ENCODE measurements around the gene ABCG5.

Gene ABCG5

DNA sequence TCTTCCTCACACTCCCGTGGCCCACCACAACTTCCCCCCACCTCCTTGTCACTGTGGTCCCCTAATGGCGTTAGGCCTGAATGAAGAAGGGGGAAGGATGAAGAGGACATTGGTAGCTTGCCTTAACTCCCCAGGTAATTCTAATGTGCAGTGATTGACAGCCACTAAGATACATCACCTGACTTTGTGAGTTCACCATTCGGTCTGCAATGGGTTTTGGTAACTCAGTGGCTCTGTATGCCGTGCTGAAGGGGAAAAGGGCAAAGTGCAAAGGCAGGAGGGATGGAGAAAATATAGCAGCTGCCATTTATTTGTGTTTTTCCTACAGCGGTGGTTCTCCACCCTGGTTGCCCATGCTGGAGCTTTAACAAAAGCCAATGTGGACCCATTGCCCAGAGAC is 42.3 kb upstream of the ABCG5 start:
- no peaks in the 10 kb centered on the region for H3K4me1 ChIP-seq (ENCODE audit: control insufficient read depth, low read depth, low read length)
- no peak overlapping the region for H3K4ac ChIP-seq (ENCODE audit: low read depth, low read length)
- H2AK5ac ChIP-seq (ENCODE audit: low read length): no peak overlapping the region
- no peaks in the 10 kb centered on the region for H3K79me1 ChIP-seq (ENCODE audit: low read length)
- H2BK120ac ChIP-seq (ENCODE audit: low read depth, low read length): no peak overlapping the region
- H3K79me2 ChIP-seq (ENCODE audit: control insufficient read depth, insufficient read depth, low read length): no peaks in the 10 kb centered on the region
- no peak for DNase-seq
- H3K9ac ChIP-seq (ENCODE audit: low read length): no peak overlapping the region
- H2BK15ac ChIP-seq (replicated peaks; ENCODE audit: low read depth): no peak overlapping the region
- H4K8ac ChIP-seq (ENCODE audit: low read depth, low read length): no peak overlapping the region
- H3K4me3 ChIP-seq (ENCODE audit: low read length): no peak overlapping the region
- H4K5ac ChIP-seq (ENCODE audit: low read length): no peak overlapping the region
- H3K56ac ChIP-seq (ENCODE audit: low read length): no peak overlapping the region
- H3K36me3 ChIP-seq (ENCODE audit: control insufficient read depth, insufficient read depth, low read length): peaks cover 1% of the 10 kb centered on the region
- no peak overlapping the region for H3K27ac ChIP-seq (ENCODE audit: low read depth, low read length)
- no peak overlapping the region for H2BK5ac ChIP-seq (ENCODE audit: low read length)
- no peak overlapping the region for H3K4me2 ChIP-seq (ENCODE audit: low read length)
- no CpG with 5 or more reads among the region's 5 CpGs for WGBS (ENCODE audit: extremely low coverage, insufficient coverage, low lambda C conversion rate)
- no peak overlapping the region for H3K18ac ChIP-seq (ENCODE audit: low read length)
- H3K23ac ChIP-seq (ENCODE audit: low read length): no peak overlapping the region
- H3K27me3 ChIP-seq (ENCODE audit: insufficient read depth, low read length, poor library complexity): no peaks in the 10 kb centered on the region

- Histone ChIP-seq H2AK5ac (ENCODE audit: low read length) (no peak overlapping the region), H4K8ac (ENCODE audit: low read depth, low read length) (no peak overlapping the region), H3K36me3 (ENCODE audit: control insufficient read depth, insufficient read depth, low read length) (peaks cover 1% of the 10 kb centered on the region), H3K23ac (ENCODE audit: low read length) (no peak overlapping the region), H2BK5ac (ENCODE audit: low read length) (no peak overlapping the region), H3K4me2 (ENCODE audit: low read length) (no peak overlapping the region), H3K4me3 (ENCODE audit: low read length) (no peak overlapping the region), H3K9ac (ENCODE audit: low read length) (no peak overlapping the region), H3K56ac (ENCODE audit: low read length) (no peak overlapping the region), H3K27me3 (ENCODE audit: insufficient read depth, low read length, poor library complexity) (no peaks in the 10 kb centered on the region), H3K18ac (ENCODE audit: low read length) (no peak overlapping the region), H2BK15ac (replicated peaks; ENCODE audit: low read depth) (no peak overlapping the region), H3K79me2 (ENCODE audit: control insufficient read depth, insufficient read depth, low read length) (no peaks in the 10 kb centered on the region), H3K27ac (ENCODE audit: low read depth, low read length) (no peak overlapping the region), H4K5ac (ENCODE audit: low read length) (no peak overlapping the region), H2BK120ac (ENCODE audit: low read depth, low read length) (no peak overlapping the region), H3K79me1 (ENCODE audit: low read length) (no peaks in the 10 kb centered on the region), H3K4me1 (ENCODE audit: control insufficient read depth, low read depth, low read length) (no peaks in the 10 kb centered on the region), H3K4ac (ENCODE audit: low read depth, low read length) (no peak overlapping the region)
- no CpG with 5 or more reads among the region's 9 CpGs for WGBS (ENCODE audit: extremely low coverage, insufficient coverage, low lambda C conversion rate)
- no peak for DNase-seq
Observed at GRCh38 chr2:43880471-43880870, 41.8 kb upstream of the ABCG5 start.

DNA sequence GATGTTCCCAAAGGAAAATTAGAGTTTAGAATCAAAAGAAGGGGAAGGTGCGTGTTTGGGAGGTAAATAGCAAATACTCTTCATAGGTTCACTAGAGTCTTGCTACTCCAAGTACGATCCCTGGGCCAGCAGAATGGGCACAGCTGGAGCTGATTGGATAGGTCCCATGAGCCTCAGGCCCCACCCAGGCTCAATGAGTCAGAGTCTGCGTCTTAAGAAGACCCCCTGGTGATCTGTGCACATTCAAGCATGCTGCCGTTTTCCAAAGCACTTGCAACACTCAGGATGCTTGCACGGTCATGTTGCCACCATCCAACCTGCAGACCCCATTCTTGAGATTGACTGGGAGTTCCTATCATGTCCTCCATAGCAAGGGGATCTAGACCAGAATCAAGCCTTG is 40.6 kb upstream of the ABCG5 start:
- H3K79me1 ChIP-seq (ENCODE audit: low read length): no peaks in the 10 kb centered on the region
- H2BK5ac ChIP-seq (ENCODE audit: low read length): no peak overlapping the region
- no peak overlapping the region for H3K23ac ChIP-seq (ENCODE audit: low read length)
- H3K27ac ChIP-seq (ENCODE audit: low read depth, low read length): no peak overlapping the region
- no peaks in the 10 kb centered on the region for H3K36me3 ChIP-seq (ENCODE audit: control insufficient read depth, insufficient read depth, low read length)
- H2AK5ac ChIP-seq (ENCODE audit: low read length): no peak overlapping the region
- H3K4me1 ChIP-seq (ENCODE audit: control insufficient read depth, low read depth, low read length): no peaks in the 10 kb centered on the region
- H4K5ac ChIP-seq (ENCODE audit: low read length): no peak overlapping the region
- H3K9ac ChIP-seq (ENCODE audit: low read length): no peak overlapping the region
- no CpG with 5 or more reads among the region's 5 CpGs for WGBS (ENCODE audit: extremely low coverage, insufficient coverage, low lambda C conversion rate)
- no peak overlapping the region for H3K4ac ChIP-seq (ENCODE audit: low read depth, low read length)
- no peaks in the 10 kb centered on the region for H3K27me3 ChIP-seq (ENCODE audit: insufficient read depth, low read length, poor library complexity)
- no peak overlapping the region for H4K8ac ChIP-seq (ENCODE audit: low read depth, low read length)
- no peak overlapping the region for H3K18ac ChIP-seq (ENCODE audit: low read length)
- no peak for DNase-seq
- no peak overlapping the region for H2BK120ac ChIP-seq (ENCODE audit: low read depth, low read length)
- H3K79me2 ChIP-seq (ENCODE audit: control insufficient read depth, insufficient read depth, low read length): no peaks in the 10 kb centered on the region
- H3K4me3 ChIP-seq (ENCODE audit: low read length): no peak overlapping the region
- H2BK15ac ChIP-seq (replicated peaks; ENCODE audit: low read depth): no peak overlapping the region
- no peak overlapping the region for H3K56ac ChIP-seq (ENCODE audit: low read length)
- H3K4me2 ChIP-seq (ENCODE audit: low read length): no peak overlapping the region

- H4K5ac ChIP-seq (ENCODE audit: low read length): no peak overlapping the region
- no peak overlapping the region for H3K4me2 ChIP-seq (ENCODE audit: low read length)
- H2BK15ac ChIP-seq (replicated peaks; ENCODE audit: low read depth): no peak overlapping the region
- no peaks in the 10 kb centered on the region for H3K36me3 ChIP-seq (ENCODE audit: control insufficient read depth, insufficient read depth, low read length)
- no peak overlapping the region for H4K8ac ChIP-seq (ENCODE audit: low read depth, low read length)
- H3K4me3 ChIP-seq (ENCODE audit: low read length): no peak overlapping the region
- no peaks in the 10 kb centered on the region for H3K4me1 ChIP-seq (ENCODE audit: control insufficient read depth, low read depth, low read length)
- no peak overlapping the region for H3K27ac ChIP-seq (ENCODE audit: low read depth, low read length)
- H3K79me1 ChIP-seq (ENCODE audit: low read length): no peaks in the 10 kb centered on the region
- no peak overlapping the region for H2BK120ac ChIP-seq (ENCODE audit: low read depth, low read length)
- H3K27me3 ChIP-seq (ENCODE audit: insufficient read depth, low read length, poor library complexity): no peaks in the 10 kb centered on the region
- H3K79me2 ChIP-seq (ENCODE audit: control insufficient read depth, insufficient read depth, low read length): no peaks in the 10 kb centered on the region
- no peak overlapping the region for H3K56ac ChIP-seq (ENCODE audit: low read length)
- H2BK5ac ChIP-seq (ENCODE audit: low read length): no peak overlapping the region
- H2AK5ac ChIP-seq (ENCODE audit: low read length): no peak overlapping the region
- H3K4ac ChIP-seq (ENCODE audit: low read depth, low read length): no peak overlapping the region
- H3K18ac ChIP-seq (ENCODE audit: low read length): no peak overlapping the region
- no peak overlapping the region for H3K23ac ChIP-seq (ENCODE audit: low read length)
- no peak overlapping the region for H3K9ac ChIP-seq (ENCODE audit: low read length)
- DNase-seq: peak; percentile 78
- no CpG with 5 or more reads among the region's 16 CpGs for WGBS (ENCODE audit: extremely low coverage, insufficient coverage, low lambda C conversion rate)
Observed at GRCh38 chr2:43877782-43878464, 39.3 kb upstream of the ABCG5 start.

DNA sequence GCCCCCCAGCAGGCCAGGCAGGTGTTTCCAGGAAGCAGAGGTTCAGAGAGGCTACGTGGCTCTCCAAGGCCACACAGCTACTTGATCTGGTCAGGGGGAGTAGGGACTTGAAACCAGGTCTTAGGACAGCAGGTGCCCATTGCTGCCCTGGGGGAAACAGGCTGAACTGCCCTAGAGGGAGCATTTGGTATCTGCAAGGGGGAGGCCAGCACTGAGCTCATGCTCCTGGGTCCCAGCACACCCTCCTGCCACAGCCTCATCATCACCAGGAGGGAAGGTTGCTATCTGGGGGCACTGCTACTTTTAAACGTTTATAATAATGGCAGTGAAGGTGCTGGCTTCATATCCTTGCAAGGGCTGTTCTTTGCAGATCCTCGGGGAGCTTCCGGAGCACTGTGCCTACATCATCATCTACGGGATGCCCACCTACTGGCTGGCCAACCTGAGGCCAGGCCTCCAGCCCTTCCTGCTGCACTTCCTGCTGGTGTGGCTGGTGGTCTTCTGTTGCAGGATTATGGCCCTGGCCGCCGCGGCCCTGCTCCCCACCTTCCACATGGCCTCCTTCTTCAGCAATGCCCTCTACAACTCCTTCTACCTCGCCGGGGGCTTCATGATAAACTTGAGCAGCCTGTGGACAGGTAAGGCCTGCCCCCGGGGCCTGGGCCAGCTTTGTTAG is 36.3 kb upstream of the ABCG5 start:
- Histone ChIP-seq H4K8ac (ENCODE audit: low read depth, low read length) (no peak overlapping the region), H3K9ac (ENCODE audit: low read length) (no peak overlapping the region), H2BK5ac (ENCODE audit: low read length) (no peak overlapping the region), H3K23ac (ENCODE audit: low read length) (no peak overlapping the region), H3K27ac (ENCODE audit: low read depth, low read length) (no peak overlapping the region), H3K36me3 (ENCODE audit: control insufficient read depth, insufficient read depth, low read length) (no peaks in the 10 kb centered on the region), H2AK5ac (ENCODE audit: low read length) (no peak overlapping the region), H2BK120ac (ENCODE audit: low read depth, low read length) (no peak overlapping the region), H3K4me2 (ENCODE audit: low read length) (no peak overlapping the region), H3K4ac (ENCODE audit: low read depth, low read length) (no peak overlapping the region), H4K5ac (ENCODE audit: low read length) (no peak overlapping the region), H2BK15ac (replicated peaks; ENCODE audit: low read depth) (no peak overlapping the region), H3K27me3 (ENCODE audit: insufficient read depth, low read length, poor library complexity) (no peaks in the 10 kb centered on the region), H3K4me1 (ENCODE audit: control insufficient read depth, low read depth, low read length) (no peaks in the 10 kb centered on the region), H3K18ac (ENCODE audit: low read length) (no peak overlapping the region), H3K56ac (ENCODE audit: low read length) (no peak overlapping the region), H3K79me2 (ENCODE audit: control insufficient read depth, insufficient read depth, low read length) (no peaks in the 10 kb centered on the region), H3K79me1 (ENCODE audit: low read length) (no peaks in the 10 kb centered on the region), H3K4me3 (ENCODE audit: low read length) (no peak overlapping the region)
- WGBS (ENCODE audit: extremely low coverage, insufficient coverage, low lambda C conversion rate): no CpG with 5 or more reads among the region's 11 CpGs
- DNase-seq: no peak

DNA sequence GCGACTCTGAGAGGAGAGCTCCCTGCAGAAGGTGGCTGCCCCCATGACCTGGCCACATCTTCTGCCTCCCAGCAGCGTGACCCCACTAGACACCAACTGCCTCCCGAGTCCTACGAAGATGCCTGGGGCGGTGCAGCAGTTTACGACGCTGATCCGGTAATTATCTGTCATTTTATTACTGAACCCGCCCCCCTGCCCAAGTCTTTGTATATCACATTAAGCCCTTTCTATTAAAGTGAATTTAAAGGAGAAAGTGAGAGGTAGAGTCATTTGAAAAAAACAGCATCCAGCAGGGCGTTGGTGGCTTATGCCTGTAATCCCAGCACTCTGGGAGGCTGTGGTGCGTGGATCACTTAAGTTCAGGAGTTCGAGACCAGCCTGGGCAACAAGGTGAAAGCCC is 33.5 kb upstream of the ABCG5 start:
- no peak overlapping the region for H3K4me2 ChIP-seq (ENCODE audit: low read length)
- H2BK5ac ChIP-seq (ENCODE audit: low read length): no peak overlapping the region
- no peak overlapping the region for H3K4me3 ChIP-seq (ENCODE audit: low read length)
- H3K18ac ChIP-seq (ENCODE audit: low read length): no peak overlapping the region
- H3K4ac ChIP-seq (ENCODE audit: low read depth, low read length): no peak overlapping the region
- H3K4me1 ChIP-seq (ENCODE audit: control insufficient read depth, low read depth, low read length): no peaks in the 10 kb centered on the region
- no peaks in the 10 kb centered on the region for H3K36me3 ChIP-seq (ENCODE audit: control insufficient read depth, insufficient read depth, low read length)
- no peaks in the 10 kb centered on the region for H3K27me3 ChIP-seq (ENCODE audit: insufficient read depth, low read length, poor library complexity)
- no peak overlapping the region for H2BK120ac ChIP-seq (ENCODE audit: low read depth, low read length)
- H3K9ac ChIP-seq (ENCODE audit: low read length): no peak overlapping the region
- WGBS (ENCODE audit: extremely low coverage, insufficient coverage, low lambda C conversion rate): no CpG with 5 or more reads among the region's 12 CpGs
- no peak overlapping the region for H2BK15ac ChIP-seq (replicated peaks; ENCODE audit: low read depth)
- no peaks in the 10 kb centered on the region for H3K79me2 ChIP-seq (ENCODE audit: control insufficient read depth, insufficient read depth, low read length)
- no peak overlapping the region for H4K8ac ChIP-seq (ENCODE audit: low read depth, low read length)
- H3K23ac ChIP-seq (ENCODE audit: low read length): no peak overlapping the region
- no peak for DNase-seq
- no peak overlapping the region for H4K5ac ChIP-seq (ENCODE audit: low read length)
- H3K79me1 ChIP-seq (ENCODE audit: low read length): no peaks in the 10 kb centered on the region
- H3K56ac ChIP-seq (ENCODE audit: low read length): no peak overlapping the region
- no peak overlapping the region for H3K27ac ChIP-seq (ENCODE audit: low read depth, low read length)
- no peak overlapping the region for H2AK5ac ChIP-seq (ENCODE audit: low read length)
